Lung (tissue), 12 donors: ENCODE data around the gene SOD1. TPM values are rescaled to one million over a fixed set of nuclear protein-coding genes. Genes with fewer than 3 reads are reported as not detected.

ENCODE experiments used
- ATAC-seq: fragments of 200-7000 bp; cut with Tn5 transposase; one replicate; pipeline ENCODE4 v1.9.1; 2020; ENCODE audit warnings: moderate number of reproducible peaks; ENCODE audit not compliant: insufficient read depth, low FRiP score
- DNase-seq, 3 donors: peaks; one replicate each; pipeline ENCODE4 v3.0.0-alpha.2; 2013 to 2017
- H3K27ac ChIP-seq, 2 donors: one replicate each; pipeline ENCODE4 v1.5.1; 2013; ENCODE audit warnings: mild to moderate bottlenecking in 2 of 2, moderate library complexity in 2 of 2, control low read depth in 1 of 2, inconsistent platforms in 1 of 2, low read depth in 1 of 2, low read length in 1 of 2
- H3K27me3 ChIP-seq, 3 donors: one replicate each; pipeline ENCODE4 v1.5.1; 2013; ENCODE audit warnings: low read length in 2 of 3; ENCODE audit not compliant: control insufficient read depth in 3 of 3, insufficient read depth in 3 of 3
- H3K36me3 ChIP-seq, 4 donors: one replicate each; pipeline ENCODE4 v1.5.1; 2013; ENCODE audit warnings: low read length in 4 of 4, mild to moderate bottlenecking in 1 of 4, moderate library complexity in 1 of 4; ENCODE audit not compliant: control insufficient read depth in 4 of 4, insufficient read depth in 4 of 4
- H3K4me1 ChIP-seq, 5 donors: one replicate each; pipeline ENCODE4 v1.5.1; 2013; ENCODE audit warnings: low read length in 5 of 5, mild to moderate bottlenecking in 2 of 5, moderate library complexity in 1 of 5; ENCODE audit not compliant: control insufficient read depth in 5 of 5, insufficient read depth in 5 of 5
- H3K4me3 ChIP-seq: one replicate; pipeline ENCODE4 v1.5.1; 2013; ENCODE audit warnings: mild to moderate bottlenecking, control low read depth, moderate library complexity
- H3K9ac ChIP-seq, 2 donors: one replicate each; pipeline ENCODE4 v1.5.1; 2013; ENCODE audit warnings: low read length in 2 of 2, control low read depth in 1 of 2; ENCODE audit not compliant: insufficient read depth in 1 of 2
- H3K9me3 ChIP-seq, 4 donors: one replicate each; pipeline ENCODE4 v1.5.1; 2013; ENCODE audit warnings: low read length in 3 of 4, mild to moderate bottlenecking in 1 of 4, moderate library complexity in 1 of 4; ENCODE audit not compliant: control insufficient read depth in 4 of 4, insufficient read depth in 3 of 4
- CTCF ChIP-seq: IDR thresholded peaks from 2 replicates; pipeline ENCODE4 v1.5.1; 2012; ENCODE audit warnings: mild to moderate bottlenecking; ENCODE audit errors: control extremely low read depth, extremely low read depth
- WGBS, 2 donors: extraction: QIAGEN DNeasy Blood & Tissue Kit; methylation state at CpG; one replicate each; pipeline ENCODE4 v1.1.7; 2013; 5-methylcytosine and 5-hydroxymethylcytosine counted together
- polyA plus RNA-seq, 2 donors: library from polyadenylated mRNA; stranded (reverse); fragments of 200-250 nt; gene quantifications; one replicate each; pipeline ENCODE4 v1.2.1, GENCODE V29; 2013
- total RNA-seq, 2 donors: library from RNA; depleted of rRNA in 1 of 2; stranded (reverse); fragments of >200 nt in 1 of 2; gene quantifications; one replicate each; pipeline ENCODE4 v1.2.1, GENCODE V29; 2014 to 2021
- donor health status: control.
- donor health status: control.
- donor health status: Bipolar disorder and iron deficiency.
- donor health status: healthy.
- donor health status: DM: yes; HTN: yes; CAD: no.

Gene SOD1
- total and polyA plus RNA-seq, 4 donors: 90.3 to 315 (median 169) TPM

- H3K9ac ChIP-seq: no peak overlapping the region
- peaks cover 30 to 50% (median 36%) of the 10 kb centered on the region in 4 donors for H3K36me3 ChIP-seq
- no peak overlapping the region for H3K27ac ChIP-seq
- DNase-seq (no peak), ATAC-seq (no peak)
- peaks cover 0 to 3% (median 0%) of the 10 kb centered on the region in 5 donors for H3K4me1 ChIP-seq
- H3K27me3 ChIP-seq: no peaks in the 10 kb centered on the region
- no peak for TF ChIP-seq CTCF
- 94 to 96% methylated on average over 2 of the region's 2 CpGs for WGBS, 2 donors
- H3K9me3 ChIP-seq: no peaks in the 10 kb centered on the region
- no peak overlapping the region for H3K4me3 ChIP-seq
Measured at GRCh38 chr21:31687108-31687507, 27.6 kb downstream of the SOD1 start.

GRCh38 chr21:31688603-31689368 is 29.3 kb downstream of the SOD1 start:
- no peak overlapping the region for H3K27ac ChIP-seq
- peaks cover 0 to 3% (median 0%) of the 10 kb centered on the region in 5 donors for H3K4me1 ChIP-seq
- no peak for TF ChIP-seq CTCF
- 92 to 93% methylated on average over 5 of the region's 5 CpGs for WGBS, 2 donors
- no peak overlapping the region for H3K9ac ChIP-seq
- DNase-seq (no peak), ATAC-seq (no peak)
- H3K4me3 ChIP-seq: no peak overlapping the region
- no peaks in the 10 kb centered on the region for H3K27me3 ChIP-seq
- peaks cover 31 to 51% (median 40%) of the 10 kb centered on the region in 4 donors for H3K36me3 ChIP-seq
- no peaks in the 10 kb centered on the region for H3K9me3 ChIP-seq

DNA sequence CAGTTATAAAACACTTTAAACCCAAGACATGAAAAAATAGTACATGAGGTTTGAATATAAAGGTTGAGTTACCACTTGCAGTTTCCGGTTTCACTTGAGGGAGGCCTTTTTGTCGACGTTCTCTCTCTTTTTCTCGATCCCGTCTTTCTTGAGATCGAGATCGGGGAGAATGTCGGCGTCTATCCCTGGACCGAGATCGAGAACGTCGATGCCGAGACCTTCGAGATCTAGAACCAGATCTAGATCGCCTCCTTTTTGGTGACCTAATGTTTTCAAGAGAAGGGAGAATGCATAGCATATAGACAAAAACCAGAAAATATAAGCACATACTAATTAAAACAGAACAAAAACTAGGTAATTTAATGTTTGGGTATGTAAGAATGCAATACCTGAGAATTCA is 33.7 kb downstream of the SOD1 start:
- Histone ChIP-seq H3K36me3 (peaks cover 22 to 47% (median 32%) of the 10 kb centered on the region in 4 donors), H3K4me1 (no peaks in the 10 kb centered on the region), H3K9ac (no peak overlapping the region), H3K27ac (no peak overlapping the region), H3K9me3 (no peaks in the 10 kb centered on the region), H3K4me3 (no peak overlapping the region), H3K27me3 (no peaks in the 10 kb centered on the region)
- ATAC-seq: no peak
- no peak for TF ChIP-seq CTCF
- 98% methylated on average over 16 of the region's 16 CpGs for WGBS, 2 donors
- DNase-seq: no peak

GRCh38 chr21:31696424-31696823 is 36.9 kb downstream of the SOD1 start:
- no peaks in the 10 kb centered on the region for H3K4me1 ChIP-seq
- no peak overlapping the region for H3K9ac ChIP-seq
- no peak overlapping the region for H3K27ac ChIP-seq
- TF ChIP-seq CTCF: no peak
- ATAC-seq: no peak
- 95 to 96% methylated on average over 6 of the region's 6 CpGs for WGBS, 2 donors
- H3K9me3 ChIP-seq: no peaks in the 10 kb centered on the region
- no peak overlapping the region for H3K4me3 ChIP-seq
- DNase-seq: no peak
- peaks cover 15 to 48% (median 31%) of the 10 kb centered on the region in 4 donors for H3K36me3 ChIP-seq
- no peaks in the 10 kb centered on the region for H3K27me3 ChIP-seq
